ENCODE results near the gene TXNRD2. TPM values are rescaled to one million over a fixed set of nuclear protein-coding genes. Genes with fewer than 3 reads are reported as not detected.

TXNRD2 gene
- total and polyA plus RNA-seq, 8 donors: 6.4 to 69.5 (median 42.3) TPM

GRCh38 chr22:19932367-19933206, 9.0 kb downstream of the TXNRD2 start:
- Histone ChIP-seq H3K27me3 (no peaks in the 10 kb centered on the region), H3K9me3 (peaks cover 0 to 12% (median 0%) of the 10 kb centered on the region in 4 donors), H3K4me3 (no peak overlapping the region), H3K4me1 (peaks cover 13 to 43% (median 26%) of the 10 kb centered on the region in 4 donors), H3K36me3 (peaks cover 0 to 35% (median 15%) of the 10 kb centered on the region in 4 donors), H3K27ac (peak overlapping the region in 1 of 5 donors; percentile 56)
- DNase-seq: peak in 1 of 2 donors; percentile 74
- intact Hi-C loops (cut with DNase I; ENCODE audit: low total_unique reads): no loop called here
- WGBS, 5 donors: 54 to 72% (median 65%) methylated on average over 12 of the region's 12 CpGs
- TF ChIP-seq EP300 (IDR thresholded peaks at IDR 0.05) (no peak), POLR2AphosphoS5 (IDR thresholded peaks at IDR 0.05) (no peak), POLR2A (IDR thresholded peaks at IDR 0.05) (no peak)
- TF ChIP-seq, protein P1, sequence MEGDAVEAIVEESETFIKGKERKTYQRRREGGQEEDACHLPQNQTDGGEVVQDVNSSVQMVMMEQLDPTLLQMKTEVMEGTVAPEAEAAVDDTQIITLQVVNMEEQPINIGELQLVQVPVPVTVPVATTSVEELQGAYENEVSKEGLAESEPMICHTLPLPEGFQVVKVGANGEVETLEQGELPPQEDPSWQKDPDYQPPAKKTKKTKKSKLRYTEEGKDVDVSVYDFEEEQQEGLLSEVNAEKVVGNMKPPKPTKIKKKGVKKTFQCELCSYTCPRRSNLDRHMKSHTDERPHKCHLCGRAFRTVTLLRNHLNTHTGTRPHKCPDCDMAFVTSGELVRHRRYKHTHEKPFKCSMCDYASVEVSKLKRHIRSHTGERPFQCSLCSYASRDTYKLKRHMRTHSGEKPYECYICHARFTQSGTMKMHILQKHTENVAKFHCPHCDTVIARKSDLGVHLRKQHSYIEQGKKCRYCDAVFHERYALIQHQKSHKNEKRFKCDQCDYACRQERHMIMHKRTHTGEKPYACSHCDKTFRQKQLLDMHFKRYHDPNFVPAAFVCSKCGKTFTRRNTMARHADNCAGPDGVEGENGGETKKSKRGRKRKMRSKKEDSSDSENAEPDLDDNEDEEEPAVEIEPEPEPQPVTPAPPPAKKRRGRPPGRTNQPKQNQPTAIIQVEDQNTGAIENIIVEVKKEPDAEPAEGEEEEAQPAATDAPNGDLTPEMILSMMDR (IDR thresholded peaks at IDR 0.05): no peak

- Histone ChIP-seq H3K9me3 (peaks cover 0 to 12% (median 0%) of the 10 kb centered on the region in 4 donors), H3K27ac (no peak overlapping the region), H3K27me3 (no peaks in the 10 kb centered on the region), H3K4me1 (peaks cover 7 to 34% (median 22%) of the 10 kb centered on the region in 4 donors), H3K4me3 (no peak overlapping the region), H3K36me3 (peaks cover 0 to 35% (median 15%) of the 10 kb centered on the region in 4 donors)
- no peak for TF ChIP-seq POLR2AphosphoS5 (IDR thresholded peaks at IDR 0.05)
- no peak for TF ChIP-seq POLR2A (IDR thresholded peaks at IDR 0.05)
- TF ChIP-seq EP300 (IDR thresholded peaks at IDR 0.05): no peak
- TF ChIP-seq, protein P1 (IDR thresholded peaks at IDR 0.05): no peak
- intact Hi-C loops (cut with DNase I; ENCODE audit: low total_unique reads): no loop called here
- no peak for DNase-seq
- 95 to 100% (median 97%) methylated on average over 8 of the region's 8 CpGs for WGBS, 5 donors
Observed at GRCh38 chr22:19931514-19931913, 10.1 kb downstream of the TXNRD2 start.

DNA sequence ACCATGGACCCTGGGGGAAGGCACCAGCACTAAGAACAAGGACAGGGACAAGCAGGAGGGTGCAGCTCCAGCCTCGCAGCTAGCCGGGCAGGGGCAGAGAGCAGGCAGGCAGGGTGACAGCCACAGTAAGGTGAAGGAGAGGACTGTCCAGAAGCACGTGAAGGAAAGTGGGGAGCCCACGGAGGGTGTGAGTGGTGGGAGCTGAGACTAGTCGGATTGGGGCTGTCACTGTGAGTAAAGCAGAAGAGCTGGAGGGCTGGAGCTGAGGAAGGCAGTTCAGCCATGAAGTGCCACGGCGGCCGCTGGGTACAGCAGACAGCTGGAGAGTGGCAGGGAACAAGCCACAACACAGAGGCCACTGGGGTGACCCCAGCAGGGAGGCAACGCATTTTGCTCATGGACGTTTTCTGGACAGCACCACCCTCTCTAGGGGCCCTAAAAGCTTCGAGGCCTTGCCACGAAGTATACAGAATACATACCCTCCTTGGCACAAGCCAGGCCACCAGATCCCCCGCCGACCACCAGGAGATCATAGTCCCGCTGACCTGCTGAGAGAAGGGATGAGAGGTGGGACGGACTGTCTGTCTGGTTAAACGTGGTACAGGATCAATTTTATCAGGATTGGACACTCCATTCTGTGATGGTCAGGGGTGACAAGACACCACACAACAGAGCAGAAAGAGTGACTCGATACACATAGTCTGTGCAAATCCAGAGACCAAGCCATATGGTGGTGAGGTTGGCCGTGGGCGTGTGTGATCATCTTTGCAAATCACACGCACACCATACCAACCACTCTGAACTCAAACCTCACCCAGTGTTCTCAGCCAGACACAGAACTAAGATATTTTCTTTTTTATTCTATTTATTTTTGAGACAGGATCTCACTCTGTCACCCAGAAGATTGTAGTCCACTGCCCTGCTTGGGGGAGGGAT, 10.8 kb downstream of the TXNRD2 start:
- no peak overlapping the region for H3K27ac ChIP-seq
- TF ChIP-seq EP300 (IDR thresholded peaks at IDR 0.05) (no peak), POLR2AphosphoS5 (IDR thresholded peaks at IDR 0.05) (no peak), POLR2A (IDR thresholded peaks at IDR 0.05) (no peak)
- TF ChIP-seq, protein P1 (IDR thresholded peaks at IDR 0.05): no peak
- WGBS, 5 donors: 82 to 90% (median 87%) methylated on average over 20 to 21 of the region's 21 CpGs
- H3K27me3 ChIP-seq: no peaks in the 10 kb centered on the region
- H3K4me1 ChIP-seq: peaks cover 7 to 29% (median 22%) of the 10 kb centered on the region in 4 donors
- DNase-seq: no peak
- intact Hi-C loops (cut with DNase I; ENCODE audit: low total_unique reads): no loop called here
- H3K9me3 ChIP-seq: peaks cover 0 to 10% (median 0%) of the 10 kb centered on the region in 4 donors
- peaks cover 0 to 31% (median 15%) of the 10 kb centered on the region in 4 donors for H3K36me3 ChIP-seq
- H3K4me3 ChIP-seq: no peak overlapping the region
